ENCODE results near the gene TMCC3.
"Not testable (repeated sequence)": the region's sequence is repeated elsewhere in the genome, so short reads cannot be mapped to it uniquely, and the experiment has no call there.

Gene TMCC3

GRCh38 chr12:94633401-94633800, 17.0 kb downstream of the TMCC3 start:
- DNase-seq: no peak

- no peak for DNase-seq
Measured at GRCh38 chr12:94631058-94631457, 19.3 kb downstream of the TMCC3 start.

GRCh38 chr12:94628819-94629472, 21.4 kb downstream of the TMCC3 start:
- DNase-seq: no peak

- DNase-seq: no peak
Measured at GRCh38 chr12:94628369-94628768, 22.0 kb downstream of the TMCC3 start.

- DNase-seq: no peak
Measured at GRCh38 chr12:94625531-94625930, 24.8 kb downstream of the TMCC3 start.

- no peak for DNase-seq
Measured at GRCh38 chr12:94623161-94623920, 27.0 kb downstream of the TMCC3 start.

GRCh38 chr12:94622475-94622874, 27.9 kb downstream of the TMCC3 start:
- DNase-seq: no peak

- DNase-seq: no peak
Measured at GRCh38 chr12:94621662-94622359, 28.5 kb downstream of the TMCC3 start.

- DNase-seq: no peak
Measured at GRCh38 chr12:94620621-94621020, 29.7 kb downstream of the TMCC3 start.

- no peak for DNase-seq
Measured at GRCh38 chr12:94618995-94619695, 31.2 kb downstream of the TMCC3 start.

- no peak for DNase-seq
Measured at GRCh38 chr12:94617101-94617500, 33.3 kb downstream of the TMCC3 start.

GRCh38 chr12:94616203-94616729, 34.1 kb downstream of the TMCC3 start:
- no peak for DNase-seq

- DNase-seq: no peak
Measured at GRCh38 chr12:94615260-94616181, 34.8 kb downstream of the TMCC3 start.

- no peak for DNase-seq
Measured at GRCh38 chr12:94614288-94614721, 36.1 kb downstream of the TMCC3 start.

GRCh38 chr12:94609917-94610443, 40.4 kb downstream of the TMCC3 start:
- DNase-seq: no peak

GRCh38 chr12:94606810-94607209, 43.5 kb downstream of the TMCC3 start:
- DNase-seq: not testable (repeated sequence)

GRCh38 chr12:94604366-94604698, 46.0 kb downstream of the TMCC3 start:
- DNase-seq: no peak

GRCh38 chr12:94603434-94604365, 46.7 kb downstream of the TMCC3 start:
- peak in 5 of 6 experiments; percentile 1 to 39 (median 17) for DNase-seq

- DNase-seq: no peak
Measured at GRCh38 chr12:94602024-94602423, 48.3 kb downstream of the TMCC3 start.

- DNase-seq: not testable (repeated sequence)
Measured at GRCh38 chr12:94601307-94601706, 49.0 kb downstream of the TMCC3 start.
